Right forelimb (tissue), 1 donor: ENCODE data around the gene DEK.

Experiments used
- DNase-seq: peaks from one replicate; pipeline ENCODE4 v3.0.0-alpha.2; 2018

Gene DEK

GRCh38 chr6:18265787-18266522 lies 1.6 kb upstream of the DEK start:
- DNase-seq: no peak

GRCh38 chr6:18264923-18265377 lies 620 bp upstream of the DEK start:
- DNase-seq: no peak

DNA sequence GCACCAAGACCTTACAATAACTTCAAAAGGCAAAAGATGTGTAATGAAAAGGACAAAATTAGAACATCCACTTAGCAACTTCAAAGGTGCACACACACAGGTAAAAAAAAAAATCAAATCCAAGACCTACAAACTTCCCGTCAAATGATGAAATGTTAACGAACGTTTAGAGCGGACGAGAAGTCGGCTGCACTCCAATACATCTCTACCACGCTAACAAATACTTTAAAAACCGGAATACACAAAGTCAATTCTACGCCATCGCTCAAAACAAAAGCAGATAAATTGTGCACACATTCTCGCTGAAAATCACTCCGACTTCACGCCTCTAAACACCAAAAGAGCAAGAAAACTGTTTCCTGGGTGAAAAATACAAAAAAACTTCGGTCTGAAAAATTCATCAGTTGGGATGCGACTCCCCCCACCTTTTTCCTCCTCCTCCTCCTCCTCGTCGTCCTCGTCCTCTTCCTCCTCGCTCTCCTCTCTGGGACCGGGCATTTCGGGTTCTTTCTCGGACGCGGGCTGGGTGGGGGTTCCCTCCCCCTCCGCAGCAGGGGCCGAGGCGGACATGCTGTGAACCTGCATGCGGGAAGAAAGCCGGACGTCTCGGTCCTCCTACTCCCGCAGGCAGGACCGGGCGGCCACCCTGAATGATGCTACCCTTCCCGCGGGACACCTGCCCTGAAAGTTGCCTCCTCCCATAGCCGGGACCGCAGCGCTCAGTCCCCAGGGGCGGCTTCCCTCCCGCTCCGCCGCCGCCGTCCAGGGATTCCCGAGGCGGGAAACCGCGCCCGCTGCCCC lies 712 bp downstream of the DEK start:
- DNase-seq: no peak

DNA sequence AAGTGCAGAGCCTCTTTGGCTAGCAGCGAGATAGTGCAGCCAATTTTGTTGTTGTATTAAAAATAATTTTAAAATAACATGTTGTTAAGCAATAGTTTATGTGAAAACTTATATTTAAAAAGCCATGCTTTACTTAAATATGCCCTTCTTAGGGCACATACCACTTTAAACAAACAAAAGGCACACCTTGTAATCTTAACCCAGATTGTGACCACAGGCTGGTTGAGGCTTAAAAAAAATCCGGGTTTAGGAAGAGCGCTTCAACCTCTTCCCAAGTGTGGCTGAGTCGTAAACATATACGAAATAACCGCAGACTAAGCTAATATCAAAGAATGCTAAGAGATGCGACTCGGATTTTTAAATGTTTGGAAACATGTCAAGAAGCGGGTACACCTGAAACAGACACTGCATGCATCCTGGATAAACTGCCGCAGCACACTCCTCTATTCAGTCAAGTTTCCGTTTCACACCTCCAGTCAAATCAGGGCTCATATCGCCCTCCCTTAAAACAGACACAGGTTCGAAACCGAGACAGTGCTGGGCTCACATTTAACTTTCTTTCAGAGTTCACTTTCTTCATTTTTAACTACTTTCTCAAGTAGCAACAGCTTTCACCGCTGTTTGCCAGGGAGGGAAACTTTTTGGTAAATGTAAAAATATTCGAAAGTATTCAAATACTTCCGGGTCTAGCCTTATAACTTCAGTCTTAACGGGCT lies 1.5 kb downstream of the DEK start:
- DNase-seq: no peak

- no peak for DNase-seq
Observed at GRCh38 chr6:18261877-18262276, 2.5 kb downstream of the DEK start.

GRCh38 chr6:18260448-18261106 lies 3.8 kb downstream of the DEK start:
- no peak for DNase-seq

DNA sequence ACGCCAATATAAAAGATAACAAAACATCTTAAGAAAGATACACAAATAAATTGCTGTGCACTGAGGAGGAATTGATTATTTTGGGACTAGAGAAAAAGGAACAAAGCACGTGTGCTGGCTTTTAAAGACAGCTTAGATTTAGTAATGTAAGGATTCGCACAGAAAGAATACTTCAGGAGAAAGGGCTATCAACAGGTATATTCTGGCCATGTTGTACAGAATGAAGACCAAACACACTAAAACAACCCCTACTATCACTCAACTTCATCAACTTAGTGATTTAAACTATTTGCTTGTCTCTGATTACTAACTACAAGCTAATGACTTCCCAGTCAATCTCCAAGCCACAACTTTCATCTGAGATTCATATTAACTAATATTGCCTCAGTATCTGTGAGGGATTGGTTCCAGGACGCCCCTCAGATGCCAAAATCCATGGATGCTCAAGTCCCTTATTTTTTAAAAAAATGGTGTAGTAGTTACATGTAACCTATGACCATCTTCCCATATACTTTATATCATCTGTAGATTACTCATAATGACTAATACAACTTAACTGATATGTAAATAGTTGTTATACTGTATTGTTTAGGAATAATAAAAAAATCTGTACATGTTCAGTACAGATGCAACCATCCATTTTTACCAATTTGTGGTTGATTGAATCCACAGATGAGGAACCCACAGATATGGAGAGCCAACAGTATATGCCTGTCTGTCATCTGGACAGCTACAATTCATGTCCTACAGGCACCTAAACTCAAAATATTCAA lies 4.5 kb downstream of the DEK start:
- DNase-seq: no peak

GRCh38 chr6:18254793-18255192 lies 9.5 kb downstream of the DEK start:
- no peak for DNase-seq

DNA sequence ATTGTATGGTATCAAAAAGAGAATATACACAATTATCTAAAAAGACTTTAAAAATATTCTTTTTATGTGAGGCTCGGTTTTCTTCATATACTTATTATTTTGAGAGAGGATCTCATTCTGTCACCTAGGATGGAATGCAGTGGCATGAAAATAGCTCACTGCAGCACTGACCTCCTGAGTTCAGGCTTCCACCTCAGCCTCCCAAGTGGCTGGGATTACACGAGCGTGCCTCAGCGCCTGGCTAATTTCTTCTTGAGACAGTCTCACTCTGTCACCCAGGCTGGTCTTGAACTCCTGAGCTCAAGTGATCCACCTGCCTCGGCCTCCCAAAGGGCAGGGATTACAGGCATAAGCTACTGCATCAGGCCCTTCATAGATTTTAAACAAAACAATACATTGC lies 10.7 kb downstream of the DEK start:
- no peak for DNase-seq

DNA sequence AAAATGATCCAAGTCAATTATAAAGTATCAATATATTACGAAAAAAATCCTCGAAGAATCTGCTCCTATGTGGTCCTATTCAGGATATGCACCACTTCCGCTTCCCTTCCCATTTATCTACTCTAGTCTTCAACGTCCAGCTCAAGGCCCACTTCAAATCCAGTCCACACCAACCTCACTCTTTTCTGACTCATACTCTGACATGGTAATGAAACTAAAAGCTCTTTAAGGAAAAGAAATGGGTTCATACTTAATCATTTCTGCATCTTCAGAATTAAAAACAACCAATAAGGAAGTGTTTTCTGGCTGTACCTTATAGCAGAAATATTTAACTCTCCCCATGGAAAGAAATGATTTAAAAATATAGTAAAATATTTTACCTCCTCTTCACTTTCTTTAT lies 15.1 kb downstream of the DEK start:
- no peak for DNase-seq

GRCh38 chr6:18248698-18249097 lies 15.6 kb downstream of the DEK start:
- DNase-seq: no peak

GRCh38 chr6:18247002-18247401 lies 17.3 kb downstream of the DEK start:
- no peak for DNase-seq

GRCh38 chr6:18246205-18246604 lies 18.1 kb downstream of the DEK start:
- no peak for DNase-seq

GRCh38 chr6:18245642-18246041 lies 18.7 kb downstream of the DEK start:
- no peak for DNase-seq

- DNase-seq: no peak
Observed at GRCh38 chr6:18245079-18245478, 19.3 kb downstream of the DEK start.

DNA sequence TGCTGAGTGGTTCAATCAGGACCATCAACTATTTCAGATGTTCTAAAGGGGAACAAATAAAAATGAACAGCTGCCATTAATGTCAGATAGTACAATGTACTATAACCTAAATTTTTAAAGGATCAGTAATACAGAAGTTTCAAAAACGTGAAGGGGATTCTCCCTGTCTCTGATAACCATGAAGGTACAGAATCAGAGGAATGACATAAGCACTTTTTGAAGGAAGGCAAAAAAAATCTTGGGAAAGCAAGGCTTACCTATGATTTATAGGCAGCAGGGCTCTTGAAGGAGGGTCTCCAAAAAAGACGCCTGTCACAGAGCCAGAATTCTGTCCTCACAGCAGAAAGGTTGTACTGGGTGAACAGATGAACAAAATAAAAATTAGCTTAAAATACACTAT lies 20.1 kb downstream of the DEK start:
- no peak for DNase-seq

DNA sequence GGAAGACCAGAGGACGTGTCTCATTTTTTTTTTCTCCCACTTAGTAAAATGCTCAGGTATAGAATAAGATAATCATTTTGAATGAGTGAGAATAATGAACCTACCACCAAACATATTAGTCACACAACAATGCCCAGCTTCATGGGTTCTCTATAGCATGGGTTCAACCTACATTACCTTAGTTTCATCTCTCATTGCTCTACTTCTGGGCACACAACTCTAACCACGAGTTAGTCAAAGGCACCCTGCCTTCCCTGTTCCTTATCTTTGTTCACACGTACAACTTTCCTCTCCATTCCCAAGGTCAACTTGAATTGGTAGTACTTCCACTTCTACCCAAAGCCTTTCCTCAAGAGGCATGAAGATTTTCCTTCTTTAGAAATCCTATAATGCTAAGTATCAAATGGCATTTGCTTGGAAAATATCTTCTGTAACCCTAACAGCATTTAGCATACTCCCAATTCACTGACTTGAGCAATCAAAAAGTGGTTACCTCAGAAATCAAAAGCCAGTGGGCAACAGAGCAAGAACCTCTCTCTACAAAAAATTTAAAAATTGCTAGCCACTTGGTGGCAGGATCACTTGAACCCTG lies 20.9 kb downstream of the DEK start:
- DNase-seq: no peak

DNA sequence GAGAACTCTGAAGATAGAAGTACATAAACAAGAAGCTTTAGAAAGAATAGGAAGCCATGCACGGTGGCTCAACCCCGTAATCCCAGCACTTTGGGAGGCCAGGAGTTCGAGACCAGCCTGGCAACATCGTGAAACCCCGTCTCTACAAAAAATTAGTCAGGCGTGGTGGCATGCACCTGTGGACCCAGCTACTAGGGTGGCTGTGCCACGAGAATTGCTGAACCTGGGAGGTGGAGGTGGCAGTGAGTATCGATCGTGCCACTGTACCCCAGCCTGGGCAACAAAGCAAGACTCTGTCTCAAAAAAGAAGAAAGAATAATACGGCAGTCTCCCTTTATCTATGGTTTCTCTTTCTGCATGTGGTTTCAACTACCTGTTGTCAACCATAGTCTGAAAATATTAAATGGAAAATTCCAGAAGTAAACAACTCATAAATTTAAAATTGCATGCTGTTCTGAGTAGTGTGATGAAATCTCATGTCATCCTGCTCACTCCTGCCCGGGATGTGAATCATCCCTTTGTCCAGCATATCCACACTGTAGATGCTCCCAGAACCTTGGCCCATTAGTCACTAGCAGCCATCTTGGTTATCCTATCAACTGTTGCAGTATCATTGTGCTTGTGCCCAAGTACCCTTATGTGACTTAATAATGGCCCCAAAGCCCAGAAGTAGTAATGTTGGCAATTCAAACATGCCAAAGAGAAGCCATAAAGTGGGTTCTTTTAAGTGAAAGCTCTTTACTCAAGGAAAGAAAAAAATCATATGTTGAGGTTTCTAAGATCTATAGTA lies 22.1 kb downstream of the DEK start:
- no peak for DNase-seq

DNA sequence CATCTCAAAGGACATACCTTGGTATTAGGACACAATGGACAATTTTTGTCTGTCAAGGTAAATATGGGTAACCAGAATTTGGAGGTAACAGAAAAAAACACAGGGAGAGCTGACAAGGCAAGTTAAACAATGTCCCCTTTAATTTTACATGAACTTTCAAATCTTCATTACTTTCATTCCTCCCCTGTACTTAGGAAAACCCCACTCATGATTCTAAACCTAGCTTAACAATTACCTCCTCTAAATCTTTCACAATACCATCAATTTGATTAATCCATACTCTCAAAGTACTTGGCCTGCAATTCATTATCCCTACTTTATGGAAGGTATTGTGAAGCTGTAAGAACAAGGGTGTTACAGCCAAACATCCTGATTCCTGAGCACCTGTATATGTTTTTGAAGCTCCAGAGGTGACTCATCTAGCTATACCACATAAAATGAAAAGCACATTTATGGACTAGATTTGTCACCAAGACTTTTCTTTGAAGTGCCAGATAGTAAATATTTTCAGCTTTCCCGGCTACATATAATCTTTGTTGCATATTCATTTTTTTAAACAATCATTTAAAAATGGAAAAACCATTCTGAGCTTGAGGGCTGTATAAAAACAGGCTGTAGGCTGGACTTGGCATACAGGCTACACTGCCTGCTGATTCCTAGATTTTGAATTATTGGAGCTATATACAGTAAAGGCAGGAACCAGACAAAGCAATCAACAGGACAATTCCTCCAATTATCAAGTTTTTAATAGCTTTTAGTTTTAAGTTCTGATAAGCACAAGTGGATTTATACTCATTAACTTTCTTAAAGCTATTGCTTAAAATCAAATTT lies 22.9 kb downstream of the DEK start:
- no peak for DNase-seq

- DNase-seq: no peak
Observed at GRCh38 chr6:18240230-18240629, 24.1 kb downstream of the DEK start.
